ENCODE measurements around the gene OSBPL10.

DNA sequence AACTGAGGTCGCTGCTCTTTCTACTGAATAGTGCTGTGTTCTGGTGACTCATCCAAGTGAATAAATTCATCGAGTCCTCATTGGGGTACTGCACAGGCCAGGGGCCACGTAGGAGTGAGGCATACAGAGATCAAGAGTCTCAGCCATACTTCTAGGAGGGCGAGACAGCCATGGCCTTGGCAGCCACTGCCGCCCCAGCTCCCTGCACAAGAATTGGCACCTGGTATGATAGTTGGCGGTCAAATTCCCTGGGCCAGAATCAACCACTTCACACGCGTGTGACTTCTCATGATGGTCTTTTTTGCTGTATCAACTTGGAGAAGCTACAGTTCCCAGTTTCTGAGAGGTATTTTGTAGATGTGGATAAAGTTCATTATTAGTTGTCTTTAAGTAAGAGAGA is 161.6 kb downstream of the OSBPL10 start:
- TF ChIP-seq CTCF (conservative IDR thresholded peaks at IDR 0.05 in 1 of 2, IDR thresholded peaks at IDR 0.05 in 1 of 2; ENCODE audit: extremely low read depth in 1 of 2, insufficient read depth in 1 of 2, low read depth in 1 of 2, low read length in 2 of 2) (no peak), EZH2 (IDR thresholded peaks at IDR 0.05; ENCODE audit: borderline replicate concordance, low read length) (no peak)

All from mammary epithelial cell (primary cell).